A673 (cell line): ENCODE measurements around the gene ST6GALNAC6.

Experiments
- CTCF ChIP-seq: fragments of 300-800, 200-600 bp; sonication (generic); conservative IDR thresholded peaks from 2 replicates; pipeline ENCODE4 v1.5.1; 2017; ENCODE audit warnings: low read depth, mild to moderate bottlenecking, antibody characterized with exemption, low read length, moderate library complexity, mixed read lengths
- EZH2 ChIP-seq: fragments of 200-600 bp; sonication (generic); IDR thresholded peaks from 2 replicates; pipeline ENCODE4 v1.6.1; 2017; ENCODE audit warnings: borderline replicate concordance, low read depth, mild to moderate bottlenecking, mixed read lengths, antibody characterized with exemption, low read length; ENCODE audit not compliant: poor library complexity, severe bottlenecking

- TF ChIP-seq CTCF (no peak), EZH2 (no peak)
These were observed 19.0 kb upstream of the ST6GALNAC6 start for GRCh38 chr9:127918183-127919107.
